Embryonic facial prominence (tissue), 1 donor: ENCODE results near the gene CTSA.

Experiments
- DNase-seq: peaks from one replicate; pipeline ENCODE4 v3.0.0-alpha.2; 2016; ENCODE audit errors: extremely low spot score

CTSA gene

GRCh38 chr20:45890985-45891983 lies at the start of gene CTSA, which contains the start of gene NEURL2:
CTSA (plus strand) TSS chr20:45891335; CDS start chr20:45891569, 234 bp downstream.
NEURL2 (minus strand) TSS chr20:45891208; CDS start chr20:45890991, 217 bp downstream.
- peak; percentile 77 for DNase-seq

GRCh38 chr20:45841407-45842129 lies 49.6 kb upstream of the CTSA start:
- no peak for DNase-seq

GRCh38 chr20:45842169-45842812 lies 48.8 kb upstream of the CTSA start:
- no peak for DNase-seq

- no peak for DNase-seq
Observed at GRCh38 chr20:45843506-45843905, 47.6 kb upstream of the CTSA start.

GRCh38 chr20:45845452-45845851 lies 45.7 kb upstream of the CTSA start:
- no peak for DNase-seq

- no peak for DNase-seq
Observed at GRCh38 chr20:45848421-45848820, 42.7 kb upstream of the CTSA start.

GRCh38 chr20:45848969-45849582 lies 42.1 kb upstream of the CTSA start:
- DNase-seq, result no peak

- no peak for DNase-seq
Observed at GRCh38 chr20:45850238-45850637, 40.9 kb upstream of the CTSA start.

- DNase-seq, result no peak
Observed at GRCh38 chr20:45850926-45851325, 40.2 kb upstream of the CTSA start.

- DNase-seq, result no peak
Observed at GRCh38 chr20:45851501-45851900, 39.6 kb upstream of the CTSA start.

- no peak for DNase-seq
Observed at GRCh38 chr20:45852326-45852725, 38.8 kb upstream of the CTSA start.

GRCh38 chr20:45853484-45853883 lies 37.7 kb upstream of the CTSA start:
- no peak for DNase-seq

GRCh38 chr20:45857114-45857881 lies 33.8 kb upstream of the CTSA start, which contains the start of the genes ACOT8 and ZSWIM3:
ACOT8 (minus strand) TSS chr20:45857392; CDS start chr20:45857315, 77 bp downstream.
ZSWIM3 (plus strand) TSS chr20:45857614; CDS start chr20:45857826, 212 bp downstream.
- DNase-seq, result peak; percentile 98

- no peak for DNase-seq
Observed at GRCh38 chr20:45857882-45858216, 33.3 kb upstream of the CTSA start.

- no peak for DNase-seq
Observed at GRCh38 chr20:45859916-45860315, 31.2 kb upstream of the CTSA start.

- no peak for DNase-seq
Observed at GRCh38 chr20:45860560-45861220, 30.4 kb upstream of the CTSA start.

GRCh38 chr20:45861221-45862075 lies 29.7 kb upstream of the CTSA start:
- no peak for DNase-seq

- DNase-seq, result no peak
Observed at GRCh38 chr20:45863543-45864470, 27.3 kb upstream of the CTSA start.
